Stimulated activated CD8-positive, alpha-beta memory T cell treated with anti-CD3 and anti-CD28 coated beads, Interleukin-12 subunit alpha, Interleukin-12 subunit beta, amount 100 ng/mL, for 24 hours (primary cell): ENCODE results near the gene PCSK6.
"Not testable (repeated sequence)": the region's sequence is repeated elsewhere in the genome, so short reads cannot be mapped to it uniquely, and the experiment has no call there.

ENCODE experiments used
- DNase-seq: peaks from one replicate; pipeline ENCODE4 v3.0.0-alpha.2; 2020; ENCODE audit errors: extremely low read depth

PCSK6 gene

GRCh38 chr15:101378171-101378755 lies 111.2 kb downstream of the PCSK6 start:
- no peak for DNase-seq

GRCh38 chr15:101376615-101377395 lies 112.7 kb downstream of the PCSK6 start:
- DNase-seq: no peak

DNA sequence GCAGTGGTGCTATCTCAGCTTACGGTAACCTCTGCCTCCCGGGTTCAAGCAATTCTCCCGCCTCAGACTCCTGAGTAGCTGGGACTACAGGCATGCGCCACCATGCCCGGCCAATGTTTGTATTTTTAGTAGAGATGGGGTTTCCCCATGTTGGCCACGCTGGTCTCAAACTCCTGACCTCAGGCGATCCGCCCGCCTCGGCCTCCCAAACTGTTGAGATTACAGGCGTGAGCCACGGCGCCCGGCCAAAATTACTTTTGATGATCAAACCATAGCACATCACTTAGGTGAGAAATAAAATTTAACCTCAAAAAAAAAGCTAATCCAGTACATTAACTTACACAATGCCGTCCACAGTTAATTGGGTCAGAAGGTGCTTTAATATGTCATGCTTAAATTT lies 114.5 kb downstream of the PCSK6 start:
- DNase-seq: not testable (repeated sequence)

GRCh38 chr15:101374326-101374725 lies 115.2 kb downstream of the PCSK6 start:
- no peak for DNase-seq

- no peak for DNase-seq
Observed at GRCh38 chr15:101373577-101373976, 115.9 kb downstream of the PCSK6 start.

- no peak for DNase-seq
Observed at GRCh38 chr15:101372960-101373525, 116.5 kb downstream of the PCSK6 start.

DNA sequence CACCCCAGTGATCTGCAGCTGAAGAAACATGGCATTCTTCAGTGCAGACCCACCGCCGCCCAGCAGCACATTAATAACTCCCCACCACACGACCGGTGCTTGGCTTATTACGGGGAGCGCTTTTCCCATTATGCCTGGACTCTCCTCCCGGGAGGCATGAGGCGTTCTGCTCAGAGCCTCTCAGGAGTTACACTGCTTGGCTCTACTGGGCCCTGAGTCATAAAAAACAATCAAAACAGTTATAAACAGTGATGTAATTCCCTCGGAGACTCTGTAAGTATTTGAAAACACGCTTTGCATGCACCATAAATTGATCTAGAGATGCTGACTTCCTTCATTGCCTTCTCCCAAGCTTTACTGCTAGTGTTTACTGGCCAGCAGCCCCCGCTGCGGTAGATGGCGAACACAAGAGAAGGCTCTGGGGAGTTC lies 117.3 kb downstream of the PCSK6 start:
- no peak for DNase-seq

DNA sequence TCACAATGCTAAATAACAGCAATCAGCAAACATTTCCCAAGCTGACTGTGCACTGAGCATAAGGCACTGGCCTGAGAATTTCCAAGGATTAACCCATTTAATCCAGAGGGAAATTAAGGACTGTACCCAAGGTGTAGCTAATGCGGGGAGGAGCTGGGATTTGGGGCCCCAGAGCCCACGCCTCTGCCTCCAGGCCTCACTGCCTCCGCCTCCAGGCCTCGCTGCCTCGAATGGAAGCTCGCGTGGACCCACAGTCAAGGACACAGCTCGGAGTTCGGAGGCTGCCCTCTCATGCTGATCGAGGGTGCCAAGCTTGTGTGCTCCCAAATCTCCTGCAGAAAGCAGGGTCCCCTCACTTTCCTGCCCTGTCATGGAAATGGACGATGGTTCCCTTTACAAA lies 118.0 kb downstream of the PCSK6 start:
- no peak for DNase-seq

DNA sequence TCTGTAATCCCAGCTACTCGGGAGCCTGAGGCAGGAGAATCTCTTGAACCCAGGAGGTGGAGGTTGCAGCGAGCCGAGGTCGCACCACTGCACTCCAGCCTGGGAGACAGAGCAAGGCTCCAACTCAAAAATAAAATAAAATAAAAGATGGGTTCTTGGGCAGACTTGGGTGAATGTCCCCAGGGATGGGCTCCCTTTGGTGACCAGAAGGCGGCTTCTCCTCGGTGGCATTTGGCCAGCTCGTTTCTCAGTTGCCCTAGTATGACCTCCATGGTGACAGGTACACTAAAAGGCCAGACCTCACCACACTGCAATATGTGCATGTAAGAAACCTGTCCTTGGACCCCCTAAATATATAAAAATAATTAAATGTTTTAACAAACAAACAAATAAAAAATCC lies 118.4 kb downstream of the PCSK6 start:
- no peak for DNase-seq

DNA sequence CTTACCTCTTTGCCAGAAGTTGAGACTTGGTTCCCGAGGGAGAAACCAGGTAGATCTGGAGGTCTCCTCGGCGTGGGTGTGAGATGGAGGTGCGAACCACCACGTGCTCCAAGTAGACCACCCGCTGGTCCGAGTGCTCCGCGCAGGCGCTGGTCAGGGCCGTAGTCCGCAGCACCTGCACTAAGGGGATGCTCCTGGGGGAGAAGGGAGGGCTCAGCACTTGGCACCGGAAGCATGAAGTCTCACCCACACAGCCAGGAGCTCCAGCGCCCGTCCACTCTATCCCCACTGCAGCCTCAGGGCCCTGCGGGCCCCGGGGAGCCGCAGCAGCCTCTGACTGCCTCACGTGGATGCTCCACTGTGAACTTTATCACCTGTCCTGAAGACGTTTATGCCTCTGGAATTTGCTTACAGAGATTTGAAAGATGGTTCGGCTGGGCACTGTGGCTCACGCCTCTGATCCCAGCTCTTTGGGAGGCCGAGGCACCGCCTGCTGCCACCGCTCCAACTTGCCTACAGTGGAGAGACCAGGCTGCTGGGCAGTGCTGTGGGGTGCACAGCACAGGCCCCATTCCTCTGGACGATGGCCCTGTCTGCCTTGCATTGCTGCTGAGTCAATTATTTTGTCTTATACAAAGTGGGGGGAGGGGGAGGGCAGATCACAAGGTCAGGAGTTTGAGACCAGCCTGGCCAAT lies 119.0 kb downstream of the PCSK6 start:
- no peak for DNase-seq

GRCh38 chr15:101369676-101370075 lies 119.8 kb downstream of the PCSK6 start:
- DNase-seq: no peak

- no peak for DNase-seq
Observed at GRCh38 chr15:101368861-101369642, 120.5 kb downstream of the PCSK6 start.

DNA sequence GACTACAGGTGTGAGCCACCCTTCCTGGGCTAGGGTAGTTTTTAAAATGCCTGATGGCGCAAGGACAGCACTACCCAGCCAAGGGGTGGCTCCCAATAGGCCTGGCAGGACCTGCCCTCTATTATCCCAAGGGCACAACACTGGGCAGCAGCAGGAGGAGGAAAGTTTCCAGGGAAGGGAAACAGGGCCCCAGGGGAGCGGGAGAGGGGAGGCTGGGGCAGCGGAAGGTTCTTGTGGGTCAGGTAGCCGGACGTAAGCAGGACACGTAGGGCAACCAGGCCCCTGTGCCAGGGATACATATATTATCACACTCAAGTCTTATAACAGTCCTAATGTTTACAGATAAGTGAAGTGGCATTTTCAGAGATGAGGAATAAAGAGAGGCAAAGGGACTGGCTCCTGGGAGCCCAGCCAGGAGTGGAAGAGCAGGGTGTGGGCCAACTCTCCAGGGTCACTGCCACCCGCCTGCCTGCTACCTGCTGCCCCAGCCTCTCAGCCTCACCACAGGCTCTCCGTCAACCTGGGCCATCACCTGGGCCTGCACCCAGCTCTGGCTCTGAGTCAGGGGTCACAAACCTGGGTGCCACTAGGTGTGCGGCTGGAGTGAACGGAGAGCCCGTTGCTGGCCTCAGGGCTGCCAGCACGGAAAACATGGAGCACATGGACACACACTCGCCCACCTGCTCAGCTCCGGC lies 121.3 kb downstream of the PCSK6 start:
- no peak for DNase-seq

- no peak for DNase-seq
Observed at GRCh38 chr15:101366853-101367252, 122.7 kb downstream of the PCSK6 start.

GRCh38 chr15:101362986-101363566 lies 126.4 kb downstream of the PCSK6 start:
- no peak for DNase-seq

DNA sequence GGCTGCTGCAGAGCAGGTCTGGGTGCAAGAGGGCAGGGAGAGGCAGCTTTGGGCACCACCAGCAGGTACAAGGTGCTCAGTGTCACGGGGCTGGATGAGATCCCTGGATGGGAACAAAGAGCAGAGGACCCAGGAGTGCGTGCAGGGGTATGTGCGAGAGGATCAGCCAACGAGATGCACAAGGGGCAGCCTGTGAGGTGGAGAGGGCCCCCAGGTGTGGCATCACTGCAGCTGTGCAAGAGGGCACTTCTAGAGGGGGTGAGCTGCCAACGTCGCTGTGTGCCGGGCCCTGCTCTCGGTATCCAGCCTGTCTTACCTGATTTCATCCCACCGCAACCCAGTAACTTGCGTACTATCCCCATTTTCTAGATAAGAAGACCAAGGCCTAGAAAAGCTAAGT lies 127.1 kb downstream of the PCSK6 start:
- no peak for DNase-seq

- DNase-seq: no peak
Observed at GRCh38 chr15:101361418-101361817, 128.1 kb downstream of the PCSK6 start.

DNA sequence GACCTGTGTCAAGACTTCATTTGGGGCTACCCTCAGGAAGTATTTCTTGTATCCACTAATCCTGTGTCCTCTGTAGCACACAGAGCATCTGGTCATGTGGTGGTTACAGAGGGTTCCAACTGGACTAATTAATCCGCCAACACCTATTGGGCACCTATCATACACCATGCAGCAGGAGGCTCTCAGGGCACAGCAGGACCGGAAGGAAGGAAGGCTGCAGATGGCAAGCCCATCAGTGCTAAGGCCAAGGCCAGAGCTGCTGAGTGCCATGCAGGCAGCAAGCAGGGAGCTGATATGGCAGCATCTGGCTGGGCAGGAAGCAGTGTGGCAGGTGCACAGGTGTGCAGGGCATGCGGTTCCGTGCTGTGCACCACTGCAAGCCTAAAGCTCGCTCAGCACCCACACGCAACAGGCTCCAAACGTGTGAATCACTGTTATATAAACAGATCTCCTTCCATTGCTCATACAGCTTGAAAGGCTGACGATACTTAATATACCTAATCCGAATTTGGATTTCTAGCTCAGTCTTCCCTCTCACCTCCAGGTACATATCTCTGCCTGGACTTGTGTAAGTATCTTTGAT lies 130.1 kb downstream of the PCSK6 start:
- DNase-seq: no peak

GRCh38 chr15:101358895-101359294 lies 130.6 kb downstream of the PCSK6 start:
- DNase-seq: no peak

DNA sequence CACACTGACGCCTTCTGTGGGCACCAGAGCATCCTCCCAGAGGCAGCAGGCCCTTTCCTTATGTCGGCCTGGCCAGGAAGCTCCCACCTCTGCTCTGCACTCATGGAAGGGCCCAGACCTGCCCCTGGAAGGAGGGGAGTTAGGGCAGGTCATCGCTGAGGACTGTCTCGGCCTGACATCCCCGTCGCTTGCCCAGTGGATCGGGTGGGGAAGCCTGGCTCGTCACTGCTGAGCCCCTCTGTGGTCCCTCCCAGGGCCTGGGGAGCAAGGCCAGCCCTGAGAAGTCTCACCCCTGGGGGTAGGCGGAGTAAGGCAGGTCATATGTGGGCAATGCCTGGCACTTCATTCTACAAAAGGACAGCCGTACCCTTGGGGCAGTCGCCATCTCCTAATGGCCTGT lies 131.6 kb downstream of the PCSK6 start:
- DNase-seq: no peak
